Ovary (tissue), 9 donors: ENCODE measurements around the gene PPP6R3. TPM values are rescaled to one million over a fixed set of nuclear protein-coding genes. Genes with fewer than 3 reads are reported as not detected.

Source experiments
- DNase-seq, 5 donors: peaks; one replicate each; pipeline ENCODE4 v3.0.0-alpha.2; 2019 to 2020
- H3K27ac ChIP-seq, 2 donors: fragments of 200-600 bp; one replicate each; pipeline versions ENCODE4 v1.5.1 to v1.8.0; 2019 to 2022
- H3K27me3 ChIP-seq: fragments of 200-600 bp; one replicate; pipeline ENCODE4 v1.8.0; 2022
- H3K36me3 ChIP-seq: fragments of 200-600 bp; sonication (generic); one replicate; pipeline ENCODE4 v1.5.1; 2019
- H3K4me1 ChIP-seq: one replicate; pipeline ENCODE4 v1.8.1; 2013; ENCODE audit warnings: mild to moderate bottlenecking, moderate library complexity; ENCODE audit not compliant: insufficient read depth
- H3K4me3 ChIP-seq: fragments of 200-600 bp; sonication (generic); one replicate; pipeline ENCODE4 v1.5.1; 2017
- H3K9me3 ChIP-seq, 2 donors: fragments of 200-600 bp in 1 of 2; sonication (generic) in 1 of 2; one replicate each; pipeline versions ENCODE4 v1.5.1 to v1.8.1; 2013 to 2019; ENCODE audit warnings: mild to moderate bottlenecking in 1 of 2, moderate library complexity in 1 of 2
- EP300 ChIP-seq: sonication (generic); formaldehyde crosslinking; IDR thresholded peaks from one replicate; pipeline ENCODE4 v1.6.1; 2017; ENCODE audit warnings: antibody characterized with exemption
- POLR2A ChIP-seq: fragments of 450-650 bp; IDR thresholded peaks from one replicate; pipeline ENCODE4 v1.6.1; 2017; ENCODE audit warnings: antibody characterized with exemption, mild to moderate bottlenecking, moderate library complexity
- WGBS, 3 donors: extraction: QIAGEN DNeasy Blood & Tissue Kit in 1 of 3; methylation state at CpG; one replicate each; pipeline versions ENCODE4 v1.1.5 to v1.1.7; 2013 to 2017; 5-methylcytosine and 5-hydroxymethylcytosine counted together
- intact Hi-C, 4 donors: fragments of 100-400 bp; cut with DNase I; formaldehyde crosslinking; loops; one replicate each; pipeline versions ENCODE4 v1.11.0 to v1.15.1; 2022 to 2023
- polyA plus RNA-seq, 2 donors: library from polyadenylated mRNA; stranded (reverse); fragments of 200-250 nt in 1 of 2; fragments of 350-450 nt in 1 of 2; fragmentation: Illumina TruSeq in 1 of 2; extraction: RNeasy Lipid Tissue Mini Kit (QIAGEN cat#74804) in 1 of 2; gene quantifications; one replicate each; pipeline ENCODE4 v1.2.3, GENCODE V29; 2013 to 2014
- total RNA-seq, 7 donors: library from RNA; depleted of rRNA in 2 of 7; stranded (reverse); fragments of >200 nt in 2 of 7; fragmentation: NEBNext Ultra II Directional in 3 of 7; extraction: Animal tissue kit (Norgen Biotek cat#: 25700) in 3 of 7; gene quantifications; one replicate each; pipeline versions ENCODE4 v1.1.0 to v1.2.4, GENCODE V29; 2016 to 2023
- TF ChIP-seq, protein P1 (sequence below), 3 donors: fragments of 450-650 bp in 2 of 3; fragments of 200-600 bp in 1 of 3; IDR thresholded peaks; one replicate each; pipeline versions ENCODE4 v1.5.1 to v1.8.0; 2016 to 2022; ENCODE audit warnings: antibody characterized with exemption in 3 of 3, mild to moderate bottlenecking in 1 of 3
- donor health status: DM: no; HTN: no; CAD: no; lungs with moderate emphysema.
- donor health status: DM: no; HTN: no; CAD: no.
- donor health status: Bipolar disorder and iron deficiency.
- donor health status: DM: yes; HTN: yes; CAD: no.
- donor health status: DM: no; HTN: no; CAD: no.
- donor health status: DM: yes; HTN: yes; CAD: no.

Gene PPP6R3
- total and polyA plus RNA-seq, 9 donors: 36.4 to 122 (median 103) TPM

DNA sequence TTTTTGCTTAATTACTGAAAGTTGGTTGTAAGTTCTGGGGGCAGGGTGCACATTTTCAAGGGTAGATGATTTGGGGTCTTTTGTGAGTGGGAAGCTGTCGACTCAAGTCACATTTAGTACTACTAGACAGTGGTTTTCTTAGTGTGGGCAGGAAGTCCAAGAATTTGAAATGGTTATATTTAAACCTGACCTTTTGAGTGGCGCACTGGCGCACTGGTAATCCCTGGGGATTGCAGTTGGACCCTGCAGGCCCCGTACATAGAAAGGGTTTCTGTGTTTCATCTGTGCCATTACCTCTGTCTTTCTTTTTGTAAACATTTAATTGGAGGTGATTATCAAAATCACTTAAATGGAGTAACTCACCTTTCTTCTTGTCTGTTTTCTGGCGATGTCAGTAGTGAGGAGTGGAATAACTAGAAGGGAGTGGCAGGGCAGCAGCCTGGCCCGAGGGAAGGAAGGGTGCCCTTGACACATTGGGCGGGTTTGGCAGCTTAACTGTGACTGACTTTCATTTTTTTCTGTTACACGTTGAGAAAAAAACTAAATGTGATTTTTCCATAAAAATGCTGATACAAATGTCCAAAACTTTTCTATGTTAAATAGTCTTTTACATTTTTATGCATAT lies 122.0 kb downstream of the PPP6R3 start:
- Histone ChIP-seq H3K27me3 (no peaks in the 10 kb centered on the region), H3K9me3 (no peaks in the 10 kb centered on the region), H3K36me3 (no peaks in the 10 kb centered on the region), H3K4me3 (no peak overlapping the region), H3K27ac (no peak overlapping the region), H3K4me1 (peaks cover 1% of the 10 kb centered on the region)
- WGBS, 3 donors: 63 to 73% (median 66%) methylated on average over 8 of the region's 8 CpGs
- DNase-seq: no peak
- intact Hi-C loops: no loop called here
- TF ChIP-seq, protein P1, sequence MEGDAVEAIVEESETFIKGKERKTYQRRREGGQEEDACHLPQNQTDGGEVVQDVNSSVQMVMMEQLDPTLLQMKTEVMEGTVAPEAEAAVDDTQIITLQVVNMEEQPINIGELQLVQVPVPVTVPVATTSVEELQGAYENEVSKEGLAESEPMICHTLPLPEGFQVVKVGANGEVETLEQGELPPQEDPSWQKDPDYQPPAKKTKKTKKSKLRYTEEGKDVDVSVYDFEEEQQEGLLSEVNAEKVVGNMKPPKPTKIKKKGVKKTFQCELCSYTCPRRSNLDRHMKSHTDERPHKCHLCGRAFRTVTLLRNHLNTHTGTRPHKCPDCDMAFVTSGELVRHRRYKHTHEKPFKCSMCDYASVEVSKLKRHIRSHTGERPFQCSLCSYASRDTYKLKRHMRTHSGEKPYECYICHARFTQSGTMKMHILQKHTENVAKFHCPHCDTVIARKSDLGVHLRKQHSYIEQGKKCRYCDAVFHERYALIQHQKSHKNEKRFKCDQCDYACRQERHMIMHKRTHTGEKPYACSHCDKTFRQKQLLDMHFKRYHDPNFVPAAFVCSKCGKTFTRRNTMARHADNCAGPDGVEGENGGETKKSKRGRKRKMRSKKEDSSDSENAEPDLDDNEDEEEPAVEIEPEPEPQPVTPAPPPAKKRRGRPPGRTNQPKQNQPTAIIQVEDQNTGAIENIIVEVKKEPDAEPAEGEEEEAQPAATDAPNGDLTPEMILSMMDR (IDR thresholded peaks at IDR 0.05): no peak
- TF ChIP-seq POLR2A (no peak), EP300 (no peak)

DNA sequence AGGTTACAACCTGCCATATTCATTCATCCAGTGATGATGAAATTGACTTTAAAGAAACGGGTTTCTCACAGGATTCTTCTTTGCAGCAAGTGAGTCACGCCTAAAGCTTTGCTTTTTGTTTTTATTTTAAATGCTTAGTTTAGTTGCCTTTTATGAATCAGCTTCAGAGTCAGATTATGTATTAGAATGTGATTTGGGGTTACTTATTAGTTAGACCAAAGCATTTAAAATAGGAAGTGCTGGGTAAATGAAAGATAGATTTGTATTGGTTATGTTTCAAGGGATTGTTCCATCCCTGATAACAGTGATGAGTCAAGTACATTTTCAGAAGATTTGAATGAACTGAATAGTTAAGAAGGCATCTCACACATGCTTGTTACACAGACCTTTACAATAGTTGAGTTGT lies 122.5 kb downstream of the PPP6R3 start:
- no peak overlapping the region for H3K27ac ChIP-seq
- peaks cover 1% of the 10 kb centered on the region for H3K4me1 ChIP-seq
- no peaks in the 10 kb centered on the region for H3K36me3 ChIP-seq
- H3K27me3 ChIP-seq: no peaks in the 10 kb centered on the region
- TF ChIP-seq EP300: no peak
- TF ChIP-seq, protein P1 (IDR thresholded peaks at IDR 0.05): no peak
- no peak for TF ChIP-seq POLR2A
- DNase-seq: no peak
- no peaks in the 10 kb centered on the region for H3K9me3 ChIP-seq
- 27 to 37% (median 34%) methylated on average over 2 of the region's 2 CpGs for WGBS, 3 donors
- intact Hi-C loops: no loop called here
- H3K4me3 ChIP-seq: no peak overlapping the region

DNA sequence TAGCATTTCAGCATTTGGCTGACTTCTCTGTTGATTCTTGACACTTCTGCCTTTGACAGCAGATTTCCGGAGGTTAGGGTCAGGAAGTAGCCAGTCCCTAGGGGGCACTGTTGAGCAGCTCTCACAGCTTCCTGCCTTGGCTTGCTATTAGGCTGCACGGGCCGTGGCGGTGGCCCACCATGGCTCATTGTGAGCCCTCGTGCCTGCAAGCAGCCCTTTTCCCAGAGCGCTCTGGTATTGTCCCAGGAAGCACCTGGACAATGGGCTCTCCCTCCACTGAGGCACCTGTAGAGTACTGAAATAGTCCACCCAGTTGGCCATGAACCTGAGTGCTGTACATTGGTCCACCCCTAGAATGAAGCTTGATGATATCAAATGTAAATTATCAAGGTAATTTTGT lies 123.5 kb downstream of the PPP6R3 start:
- peak in 3 of 5 donors; percentile 41 to 47 (median 41) for DNase-seq
- no peak overlapping the region for H3K27ac ChIP-seq
- WGBS, 3 donors: 65 to 73% (median 66%) methylated on average over 6 of the region's 6 CpGs

DNA sequence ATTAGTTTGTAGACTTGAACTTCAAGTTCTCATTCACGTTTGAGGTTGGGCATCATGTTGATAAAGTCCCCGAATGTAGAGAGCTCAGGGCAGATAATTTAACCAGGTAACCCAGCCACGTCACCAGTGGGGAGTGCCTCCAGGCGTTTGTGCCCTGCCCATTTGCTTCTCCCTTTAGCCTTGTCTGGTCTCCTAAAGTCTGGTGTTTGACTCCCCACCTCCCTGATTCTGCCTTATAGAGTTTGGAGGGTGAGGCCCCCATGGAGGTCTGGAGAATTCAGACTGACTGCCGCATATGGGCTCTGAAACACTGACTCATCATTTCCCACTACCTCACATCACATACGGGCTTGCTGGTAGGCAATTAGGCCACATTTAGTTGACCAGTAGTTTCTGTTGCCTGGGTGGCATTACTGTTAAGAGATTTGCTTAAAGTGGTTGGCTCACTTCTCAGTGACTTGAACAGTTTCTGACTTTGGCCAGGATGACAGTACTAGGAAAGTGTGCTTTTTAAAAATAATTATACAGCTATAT lies 124.5 kb downstream of the PPP6R3 start:
- H3K4me3 ChIP-seq: no peak overlapping the region
- H3K27ac ChIP-seq: no peak overlapping the region
- no peaks in the 10 kb centered on the region for H3K36me3 ChIP-seq
- DNase-seq: no peak
- H3K9me3 ChIP-seq: no peaks in the 10 kb centered on the region
- TF ChIP-seq, protein P1 (IDR thresholded peaks at IDR 0.05): no peak
- H3K27me3 ChIP-seq: no peaks in the 10 kb centered on the region
- 84 to 92% (median 90%) methylated on average over 6 of the region's 6 CpGs for WGBS, 3 donors
- peaks cover 1% of the 10 kb centered on the region for H3K4me1 ChIP-seq
- intact Hi-C loops: no loop called here

More for the DNA sequence above, 123.5 kb downstream of the PPP6R3 start:
- Histone ChIP-seq H3K9me3 (no peaks in the 10 kb centered on the region), H3K4me3 (no peak overlapping the region), H3K4me1 (peaks cover 1% of the 10 kb centered on the region), H3K36me3 (no peaks in the 10 kb centered on the region), H3K27me3 (no peaks in the 10 kb centered on the region)
- intact Hi-C loops: no loop called here
- TF ChIP-seq POLR2A: no peak
- TF ChIP-seq, protein P1 (IDR thresholded peaks at IDR 0.05): no peak
- TF ChIP-seq EP300: no peak
